Dermis microvascular lymphatic vessel endothelial cell (primary cell): ENCODE measurements around the gene IGFL4. TPM values are rescaled to one million over a fixed set of nuclear protein-coding genes. Genes with fewer than 3 reads are reported as not detected.

Experiments used
- DNase-seq, 2 donors: peaks; one replicate each; pipeline versions ENCODE4 v3.0.0 to v3.0.0-alpha.2; 2010; ENCODE audit warnings: low read depth in 2 of 2
- total RNA-seq: library from RNA; depleted of rRNA; stranded (reverse); fragments of >200 nt; gene quantifications from 2 replicates; pipeline ENCODE4 v1.2.1, GENCODE V29; 2014

Gene IGFL4
- total RNA-seq, 1 donor from 2014 or later = not detected

DNA sequence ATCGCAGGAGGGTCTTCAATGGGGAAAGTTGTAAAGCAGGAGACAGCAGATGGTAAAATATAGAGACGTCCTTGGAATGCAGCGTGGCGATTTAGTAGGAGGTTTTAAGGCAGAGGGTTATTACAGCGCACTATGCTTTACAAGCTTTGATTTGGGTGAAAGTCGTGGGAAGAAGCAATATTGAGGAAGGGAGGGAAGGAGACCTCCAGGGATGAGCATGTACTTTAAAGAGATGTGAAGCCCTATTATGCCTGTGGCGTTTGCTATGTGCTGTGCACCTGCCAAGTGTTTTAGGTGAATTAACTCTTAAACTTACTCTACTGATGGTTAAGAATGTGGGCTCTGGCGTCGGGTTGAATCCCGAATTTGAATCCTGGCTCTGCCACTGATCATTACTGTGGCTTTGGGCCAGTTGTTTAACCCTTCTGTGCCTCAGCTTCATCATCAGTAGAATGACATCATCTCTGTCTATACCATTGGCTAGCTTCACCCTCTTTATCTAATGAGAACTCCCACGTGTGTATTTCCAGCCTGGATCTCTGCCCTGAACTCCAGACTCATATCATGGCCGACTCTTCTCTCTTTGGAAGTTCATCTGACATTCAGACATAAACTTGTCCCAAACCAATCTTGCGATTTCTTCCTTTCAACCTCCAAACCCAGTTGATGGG, 45.0 kb downstream of the IGFL4 start:
- DNase-seq = no peak

GRCh38 chr19:45994998-45995714, 45.6 kb downstream of the IGFL4 start, which contains the start of gene CCDC61:
TSS of gene CCDC61 (plus strand) at chr19:45995467. CDS start at chr19:46003019, 7,552 bp downstream.
- DNase-seq = peak; percentile 100

DNA sequence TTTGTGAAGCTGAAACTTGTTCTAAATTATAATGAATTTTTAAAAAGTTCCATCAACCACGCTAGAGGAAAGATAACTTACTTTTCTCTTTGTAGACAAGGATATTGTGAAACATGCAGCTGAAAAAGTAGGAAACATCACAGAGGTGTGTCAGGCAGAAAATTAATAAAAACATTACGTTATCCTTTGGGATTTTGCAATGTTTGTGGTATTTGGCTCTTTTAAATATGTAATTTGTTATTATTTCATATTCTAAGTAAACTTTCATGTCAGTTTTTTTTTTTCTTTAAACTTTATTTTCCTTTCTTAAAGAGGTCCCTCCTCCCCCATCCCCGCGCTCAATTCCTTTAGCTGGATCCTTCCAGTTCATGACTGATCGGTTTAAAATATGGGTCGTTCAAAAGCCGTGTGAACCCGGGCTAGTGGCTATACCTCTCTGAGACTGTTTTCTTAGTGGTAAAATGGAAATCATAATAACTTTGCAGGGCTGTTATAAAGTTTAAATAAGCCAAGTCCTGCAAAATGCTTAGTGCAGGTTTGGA, 46.3 kb downstream of the IGFL4 start:
- DNase-seq = no peak

DNA sequence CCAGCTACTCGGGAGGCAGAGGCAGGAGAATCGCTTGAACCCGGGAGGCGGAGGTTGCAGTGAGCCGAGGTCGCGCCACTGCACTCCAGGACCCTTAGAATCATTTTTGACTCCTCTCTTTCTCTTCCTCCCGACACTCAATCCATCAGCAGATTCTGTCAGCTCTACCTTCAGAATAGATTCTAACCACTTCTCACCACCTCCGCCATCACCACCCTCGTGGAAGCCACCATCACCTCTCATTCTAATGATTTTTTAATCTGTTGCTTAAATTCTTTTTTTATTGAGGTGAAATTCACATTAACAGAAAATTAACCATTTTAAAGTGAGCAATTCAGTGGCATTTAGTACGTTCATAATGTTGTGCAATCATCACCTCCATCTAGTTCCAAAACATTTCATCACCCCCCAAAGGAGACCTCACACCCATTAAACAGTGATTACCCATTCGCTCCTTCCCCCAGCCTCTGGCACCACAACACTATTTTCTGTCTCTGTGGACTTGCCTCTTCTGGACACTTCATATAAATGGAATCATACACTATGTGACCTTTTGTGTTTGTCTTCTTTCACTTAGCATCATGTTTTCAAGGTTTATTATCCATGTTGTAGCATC, 50.6 kb downstream of the IGFL4 start:
- DNase-seq = no peak

Other genes starting within 250 kb of the IGFL4 start
- gene DMWD, start 248.2 kb downstream of the IGFL4 start, total RNA-seq = 15.8 and 22.3 TPM in 2 replicates
- under 0.01 TPM in 2 replicates for gene RSPH6A, start 225.7 kb downstream of the IGFL4 start, total RNA-seq
- 22.1 and 35.3 TPM in 2 replicates for gene SYMPK, start 177.9 kb downstream of the IGFL4 start, total RNA-seq
- gene FOXA3, start 176.7 kb downstream of the IGFL4 start, total RNA-seq = 0.13 TPM in 1 of 2 replicates, not detected in the other
- gene IRF2BP1, start 154.9 kb downstream of the IGFL4 start, total RNA-seq = 14.9 and 24.5 TPM in 2 replicates
- gene MYPOP, start 138.4 kb downstream of the IGFL4 start, total RNA-seq = 0.64 and 1.8 TPM in 2 replicates
- gene NANOS2, start 126.2 kb downstream of the IGFL4 start, total RNA-seq = not detected in 2 replicates
- gene NOVA2, start 67.1 kb downstream of the IGFL4 start, total RNA-seq = 5.1 and 7.8 TPM in 2 replicates
- gene CCDC61, start 45.5 kb downstream of the IGFL4 start, total RNA-seq = 4.6 and 5.2 TPM in 2 replicates
- not detected in 2 replicates for gene PGLYRP1, start 17.9 kb downstream of the IGFL4 start, total RNA-seq
- gene IGFL3, start 83.7 kb upstream of the IGFL4 start, total RNA-seq = not detected in 2 replicates
- not detected in 2 replicates for gene IGFL2, start 107.2 kb upstream of the IGFL4 start, total RNA-seq
- not detected in 2 replicates for gene IGFL1, start 188.7 kb upstream of the IGFL4 start, total RNA-seq